Measurements from ENCODE around the gene MEGF6.

MEGF6 gene

GRCh38 chr1:3461934-3462275, 149.4 kb downstream of the MEGF6 start:
- no peaks in the 10 kb centered on the region for H3K9me2 ChIP-seq (replicated peaks; ENCODE audit: control insufficient read depth, low read length)
- TF ChIP-seq EZH2phosphoT487 (IDR thresholded peaks at IDR 0.05; ENCODE audit: borderline replicate concordance, low read length) (no peak), CTCF (IDR thresholded peaks at IDR 0.05; ENCODE audit: low read depth, low read length, poor library complexity, severe bottlenecking) (no peak)
- H3K27me3 ChIP-seq (ENCODE audit: control insufficient read depth, low read length): no peaks in the 10 kb centered on the region
- H3K9me3 ChIP-seq (ENCODE audit: control insufficient read depth, insufficient read depth, low read length): no peaks in the 10 kb centered on the region
- H3K4me1 ChIP-seq (ENCODE audit: control insufficient read depth, low read length): no peaks in the 10 kb centered on the region
- H3K36me3 ChIP-seq (ENCODE audit: control insufficient read depth, low read length): no peaks in the 10 kb centered on the region
- H3F3A ChIP-seq (ENCODE audit: control insufficient read depth, insufficient read depth): no peaks in the 10 kb centered on the region
- no peaks in the 10 kb centered on the region for H4K20me1 ChIP-seq (ENCODE audit: control insufficient read depth, insufficient read depth, low read depth, low read length)
- H3K79me2 ChIP-seq (ENCODE audit: control insufficient read depth, low read length): no peaks in the 10 kb centered on the region
- no peak overlapping the region for H3K4me2 ChIP-seq (ENCODE audit: low read length)
- H3K4me3 ChIP-seq (ENCODE audit: low read length): no peak overlapping the region
- H3K27ac ChIP-seq (ENCODE audit: low read depth, low read length): no peak overlapping the region

GRCh38 chr1:3461238-3461933, 149.9 kb downstream of the MEGF6 start:
- no peaks in the 10 kb centered on the region for H3F3A ChIP-seq (ENCODE audit: control insufficient read depth, insufficient read depth)
- no peak overlapping the region for H3K27ac ChIP-seq (ENCODE audit: low read depth, low read length)
- no peaks in the 10 kb centered on the region for H3K36me3 ChIP-seq (ENCODE audit: control insufficient read depth, low read length)
- no peak overlapping the region for H3K4me3 ChIP-seq (ENCODE audit: low read length)
- no peak for TF ChIP-seq CTCF (IDR thresholded peaks at IDR 0.05; ENCODE audit: low read depth, low read length, poor library complexity, severe bottlenecking)
- no peak for TF ChIP-seq EZH2phosphoT487 (IDR thresholded peaks at IDR 0.05; ENCODE audit: borderline replicate concordance, low read length)
- no peaks in the 10 kb centered on the region for H3K27me3 ChIP-seq (ENCODE audit: control insufficient read depth, low read length)
- H3K9me3 ChIP-seq (ENCODE audit: control insufficient read depth, insufficient read depth, low read length): no peaks in the 10 kb centered on the region
- no peak overlapping the region for H3K4me2 ChIP-seq (ENCODE audit: low read length)
- H3K4me1 ChIP-seq (ENCODE audit: control insufficient read depth, low read length): no peaks in the 10 kb centered on the region
- H4K20me1 ChIP-seq (ENCODE audit: control insufficient read depth, insufficient read depth, low read depth, low read length): no peaks in the 10 kb centered on the region
- H3K9me2 ChIP-seq (replicated peaks; ENCODE audit: control insufficient read depth, low read length): no peaks in the 10 kb centered on the region
- no peaks in the 10 kb centered on the region for H3K79me2 ChIP-seq (ENCODE audit: control insufficient read depth, low read length)

- Histone ChIP-seq H3K9me3 (ENCODE audit: control insufficient read depth, insufficient read depth, low read length) (no peaks in the 10 kb centered on the region), H3K9me2 (replicated peaks; ENCODE audit: control insufficient read depth, low read length) (no peaks in the 10 kb centered on the region), H4K20me1 (ENCODE audit: control insufficient read depth, insufficient read depth, low read depth, low read length) (no peaks in the 10 kb centered on the region), H3K4me2 (ENCODE audit: low read length) (no peak overlapping the region), H3K27ac (ENCODE audit: low read depth, low read length) (no peak overlapping the region), H3K4me1 (ENCODE audit: control insufficient read depth, low read length) (no peaks in the 10 kb centered on the region), H3K79me2 (ENCODE audit: control insufficient read depth, low read length) (no peaks in the 10 kb centered on the region), H3F3A (ENCODE audit: control insufficient read depth, insufficient read depth) (no peaks in the 10 kb centered on the region), H3K4me3 (ENCODE audit: low read length) (no peak overlapping the region), H3K27me3 (ENCODE audit: control insufficient read depth, low read length) (no peaks in the 10 kb centered on the region), H3K36me3 (ENCODE audit: control insufficient read depth, low read length) (no peaks in the 10 kb centered on the region)
- no peak for TF ChIP-seq CTCF (IDR thresholded peaks at IDR 0.05; ENCODE audit: low read depth, low read length, poor library complexity, severe bottlenecking)
- no peak for TF ChIP-seq EZH2phosphoT487 (IDR thresholded peaks at IDR 0.05; ENCODE audit: borderline replicate concordance, low read length)
These were observed 150.6 kb downstream of the MEGF6 start for GRCh38 chr1:3460672-3461131.
